Central memory CD4-positive, alpha-beta T cell (primary cell): ENCODE data around the gene CAMK2D.

Source experiments
- DNase-seq: peaks from one replicate; pipeline ENCODE4 v3.0.0; 2022

Gene CAMK2D

DNA sequence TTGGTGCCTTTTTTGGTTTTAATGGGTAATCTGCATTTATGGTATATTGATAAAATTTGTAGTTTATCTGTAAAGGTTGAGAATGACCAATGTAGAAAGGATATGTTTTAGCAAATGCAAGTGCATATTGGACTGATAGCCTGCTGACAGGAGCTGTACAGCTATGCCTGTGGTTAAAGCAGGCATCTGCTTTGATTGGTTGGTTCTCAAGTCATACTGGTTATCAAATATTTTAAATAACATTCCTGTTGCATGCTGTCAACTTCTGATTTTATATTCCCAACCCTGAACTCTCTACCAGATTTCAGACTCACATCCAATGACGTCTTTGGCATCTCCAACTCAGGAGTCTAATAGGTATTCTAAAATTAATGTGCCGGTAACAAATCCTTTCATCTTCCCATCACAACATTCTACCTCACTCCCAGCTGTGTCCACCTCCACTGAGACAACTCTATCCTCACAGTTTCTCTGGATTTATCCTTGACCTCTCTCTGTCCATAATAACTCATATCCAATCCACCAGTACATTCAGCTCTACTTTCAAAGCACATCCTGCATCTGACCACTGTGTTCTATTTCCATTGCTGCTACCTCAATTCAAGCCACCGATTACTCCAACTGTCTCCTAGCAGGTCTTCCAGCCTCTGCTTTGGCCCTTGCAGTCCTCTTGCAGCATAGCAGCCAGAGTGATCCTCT lies 125.7 kb downstream of the CAMK2D start:
- no peak for DNase-seq

DNA sequence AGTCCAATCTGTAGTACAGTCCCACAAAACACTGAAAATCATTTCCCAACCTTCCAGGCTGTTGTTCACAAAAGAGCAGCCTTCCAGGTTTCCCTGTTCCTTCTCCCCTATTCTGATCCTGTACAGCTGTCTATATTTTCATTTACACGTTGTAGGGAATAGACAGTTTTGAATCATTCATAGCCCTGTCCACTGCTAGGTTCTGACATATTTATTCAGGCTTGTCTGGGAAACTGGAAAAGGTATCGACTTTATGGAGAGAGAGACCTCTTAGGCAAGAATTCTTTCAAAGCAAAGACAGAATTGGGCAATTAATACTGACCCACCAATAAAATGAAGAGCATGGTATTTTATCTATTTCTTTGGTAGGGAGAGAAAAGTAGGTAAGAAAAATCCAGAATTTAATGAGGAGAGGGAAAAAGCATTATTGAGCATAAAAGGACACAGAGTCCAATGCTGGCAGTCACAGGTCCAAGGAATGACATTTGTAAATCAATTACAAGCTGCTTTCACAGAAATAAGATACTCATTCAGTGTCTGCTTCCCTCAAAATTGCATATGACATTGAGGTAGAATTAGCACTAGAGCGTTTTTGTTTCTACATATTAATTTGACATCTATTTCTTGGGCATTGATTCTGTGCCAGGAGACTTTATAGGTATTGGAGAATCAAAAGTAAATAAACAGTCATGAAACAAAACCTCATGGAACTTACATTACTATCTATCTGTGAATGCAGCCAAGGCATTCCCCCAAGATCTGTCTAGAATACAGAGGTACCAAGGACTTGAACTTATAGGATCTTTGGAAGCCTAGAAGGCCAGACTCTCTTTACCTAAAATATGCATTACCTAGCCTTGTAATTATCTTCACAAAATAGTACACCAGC lies 127.2 kb downstream of the CAMK2D start:
- DNase-seq = no peak

DNA sequence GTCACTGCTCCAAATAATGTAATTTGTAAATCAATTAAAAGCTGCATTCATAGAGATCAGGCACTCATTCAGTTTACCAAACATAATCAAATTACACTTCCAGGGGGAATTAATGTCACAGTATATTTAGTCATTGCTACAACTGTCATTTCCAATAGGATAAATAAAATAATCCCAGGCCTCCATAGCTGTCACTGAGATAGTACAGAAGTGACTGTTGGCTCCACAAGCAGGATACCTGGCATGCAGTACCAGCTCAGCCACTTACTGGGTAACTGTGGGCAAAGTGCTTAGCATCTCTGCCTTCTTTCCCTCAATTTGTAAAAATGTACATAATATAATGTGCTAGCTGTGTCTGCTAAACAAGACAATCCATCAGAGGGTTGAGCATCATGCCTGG lies 128.1 kb downstream of the CAMK2D start:
- DNase-seq = no peak

DNA sequence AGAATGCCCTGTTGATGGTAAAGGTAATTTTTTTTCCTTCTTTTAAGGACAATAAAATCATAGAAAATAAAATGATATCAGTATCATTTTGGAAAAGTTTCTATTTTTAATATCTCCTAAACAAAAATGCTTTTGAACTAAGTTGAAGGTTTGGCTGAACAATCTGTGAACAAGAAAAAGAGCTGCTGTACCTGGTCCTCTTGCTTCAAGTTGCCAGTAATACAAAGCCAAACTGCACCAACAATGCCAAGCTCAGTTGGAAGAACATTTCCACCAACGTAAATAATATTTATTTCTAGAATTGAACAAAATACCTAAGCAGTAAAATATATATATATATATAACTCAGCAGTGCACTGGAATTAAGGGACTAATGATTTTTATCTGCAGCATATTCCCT lies 132.8 kb downstream of the CAMK2D start:
- no peak for DNase-seq

DNA sequence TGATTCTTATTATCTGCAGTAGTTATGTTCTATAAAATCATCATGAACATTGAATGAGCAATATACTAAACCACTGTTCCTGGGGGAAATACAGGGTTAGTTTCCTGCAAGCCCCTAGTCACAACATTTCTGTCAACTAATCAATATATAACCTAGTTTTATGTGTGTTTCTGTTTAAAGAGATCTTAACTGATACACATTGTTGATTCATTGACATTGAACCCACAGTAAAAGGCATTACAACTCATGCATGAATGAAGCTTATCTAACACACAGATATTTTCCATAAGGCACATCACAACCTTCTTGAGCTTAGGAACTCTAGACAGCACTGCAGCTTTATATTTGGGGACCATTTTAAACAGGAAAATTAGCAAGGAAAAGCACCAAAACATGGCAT lies 134.2 kb downstream of the CAMK2D start:
- no peak for DNase-seq

DNA sequence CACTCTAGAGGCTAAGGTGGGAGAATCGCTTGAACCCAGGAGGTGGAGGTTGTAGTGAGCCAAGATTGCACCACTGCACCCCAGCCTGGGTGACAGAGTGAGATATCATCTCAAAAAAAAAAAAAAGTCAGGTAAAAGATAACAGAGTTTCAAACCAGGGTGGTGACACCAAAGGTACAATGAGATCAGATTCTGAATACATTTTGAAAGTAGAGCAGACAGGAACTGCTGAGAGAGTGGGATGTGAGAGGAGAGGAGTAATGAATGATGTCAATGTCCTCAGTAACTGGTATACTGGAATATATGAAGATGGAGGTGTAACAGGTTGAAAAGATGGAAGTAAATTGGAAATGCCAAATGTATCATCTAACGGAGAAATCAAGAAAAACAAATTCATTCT lies 135.6 kb downstream of the CAMK2D start:
- no peak for DNase-seq

DNA sequence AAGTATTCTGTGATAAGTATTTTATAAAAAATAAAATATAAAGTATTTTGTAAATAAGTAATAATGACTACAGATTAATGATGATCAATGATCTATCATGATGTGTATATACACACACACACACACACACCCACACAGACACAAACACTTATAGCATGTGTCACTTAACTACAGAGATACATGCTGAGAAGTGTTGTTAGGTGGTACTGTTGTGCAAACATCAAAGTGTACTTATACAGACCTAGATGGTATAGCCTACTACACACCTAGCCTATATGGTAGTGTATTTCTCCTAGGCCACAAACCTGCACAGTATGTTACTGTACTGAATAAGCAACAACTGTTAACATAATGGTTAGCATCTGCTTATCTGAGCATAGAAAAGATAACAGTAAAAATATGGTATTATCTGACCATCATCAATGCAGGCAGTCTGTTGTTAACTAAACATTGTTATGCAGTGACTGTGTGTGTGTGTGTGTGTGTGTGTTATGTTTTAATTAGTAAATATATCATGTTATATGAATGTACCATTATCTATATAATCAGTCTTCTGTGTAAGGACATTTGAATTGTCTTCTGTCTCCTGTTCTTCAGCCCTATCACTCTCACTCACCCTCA lies 138.2 kb downstream of the CAMK2D start:
- DNase-seq = no peak

DNA sequence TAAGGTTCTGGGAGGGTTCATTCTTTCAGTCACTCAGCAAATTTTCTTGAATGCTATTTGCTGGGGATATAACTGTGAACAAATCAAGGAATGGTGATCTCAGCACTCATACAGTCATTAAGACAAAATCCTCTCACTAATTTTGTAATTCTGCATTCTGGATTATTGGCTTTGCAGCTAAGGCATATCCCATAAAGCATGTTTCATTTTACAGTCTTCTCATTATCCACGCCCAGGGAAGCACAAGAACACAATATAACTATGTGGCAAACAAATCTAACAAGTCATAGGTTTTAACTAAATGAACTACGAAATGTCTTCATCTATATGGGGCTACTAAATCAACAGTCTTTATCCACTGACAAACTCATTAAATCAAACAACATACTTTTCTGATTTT lies 139.9 kb downstream of the CAMK2D start:
- DNase-seq = no peak

DNA sequence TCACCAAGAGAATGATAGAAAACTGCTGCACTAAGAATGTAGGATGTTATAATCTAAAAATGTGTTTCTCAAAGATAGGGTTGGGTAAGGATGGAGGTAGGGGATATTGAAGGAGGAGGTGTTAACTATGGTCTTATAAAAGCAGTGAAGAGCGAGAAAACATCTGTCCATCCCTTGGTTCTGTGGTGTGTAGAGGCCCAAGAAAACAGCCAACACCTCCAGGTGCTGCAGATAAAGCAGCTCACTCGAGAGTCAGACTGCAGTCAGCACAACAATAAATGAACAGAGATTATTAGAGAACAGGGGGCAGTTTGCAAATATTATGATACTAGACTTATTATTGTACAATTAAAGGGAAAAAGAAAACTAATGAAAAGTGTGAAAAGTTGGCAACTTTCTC lies 141.5 kb downstream of the CAMK2D start:
- DNase-seq = no peak

DNA sequence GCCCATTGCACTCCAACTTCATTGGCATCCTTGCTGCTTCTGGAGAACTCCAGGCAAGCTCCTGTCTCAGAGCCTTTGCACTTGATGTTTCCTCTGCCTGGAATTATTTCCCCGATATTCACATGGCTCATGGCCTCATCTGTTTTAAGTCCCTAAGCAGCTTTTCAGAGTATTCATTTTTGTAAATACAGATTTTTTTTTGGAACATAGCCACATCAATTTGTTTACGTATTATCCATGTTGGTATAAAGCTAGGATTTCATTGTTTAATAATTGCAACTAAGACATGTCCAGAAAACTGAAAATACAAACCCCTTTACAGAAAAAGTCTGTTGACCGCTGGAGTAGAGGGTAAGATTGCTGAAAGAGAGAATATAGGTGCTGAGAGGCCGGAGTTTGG lies 142.0 kb downstream of the CAMK2D start:
- DNase-seq = no peak

DNA sequence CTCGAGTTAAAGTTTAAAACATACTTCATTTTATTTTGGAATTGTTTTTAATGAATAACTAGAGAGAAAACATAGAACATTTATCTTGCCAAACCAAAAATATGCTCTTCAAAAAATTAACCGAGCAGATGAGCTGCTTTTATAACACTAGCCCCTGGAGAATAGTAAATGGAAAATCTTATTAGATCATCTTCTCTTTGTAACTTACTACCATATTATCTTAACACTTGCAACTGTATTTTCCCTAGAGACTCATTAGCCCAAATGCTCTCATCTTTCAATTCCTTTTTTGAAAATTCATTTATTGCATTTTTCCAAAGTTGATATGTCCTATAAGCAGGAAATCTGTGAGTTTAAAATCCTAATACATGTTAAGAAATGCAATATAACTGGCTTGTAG lies 143.3 kb downstream of the CAMK2D start:
- DNase-seq = no peak

DNA sequence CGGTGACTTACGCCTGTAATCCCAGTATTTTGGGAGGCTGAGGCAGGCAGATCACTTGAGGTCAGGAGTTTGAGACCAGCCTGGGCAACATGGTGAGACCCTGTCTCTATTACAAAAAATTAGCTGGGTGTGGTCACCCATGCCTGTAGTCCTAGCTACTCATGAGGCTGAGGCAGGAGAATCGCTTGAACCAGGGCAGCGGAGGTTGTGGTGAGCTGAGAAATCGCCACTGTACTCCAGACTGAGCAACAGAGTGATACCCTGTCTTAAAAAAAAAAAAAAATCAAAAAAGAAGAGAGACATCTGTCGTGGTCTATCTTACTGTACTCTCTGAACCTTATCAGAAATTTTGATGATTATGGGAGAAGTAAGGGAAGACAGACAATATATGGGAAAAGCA lies 144.3 kb downstream of the CAMK2D start:
- no peak for DNase-seq

DNA sequence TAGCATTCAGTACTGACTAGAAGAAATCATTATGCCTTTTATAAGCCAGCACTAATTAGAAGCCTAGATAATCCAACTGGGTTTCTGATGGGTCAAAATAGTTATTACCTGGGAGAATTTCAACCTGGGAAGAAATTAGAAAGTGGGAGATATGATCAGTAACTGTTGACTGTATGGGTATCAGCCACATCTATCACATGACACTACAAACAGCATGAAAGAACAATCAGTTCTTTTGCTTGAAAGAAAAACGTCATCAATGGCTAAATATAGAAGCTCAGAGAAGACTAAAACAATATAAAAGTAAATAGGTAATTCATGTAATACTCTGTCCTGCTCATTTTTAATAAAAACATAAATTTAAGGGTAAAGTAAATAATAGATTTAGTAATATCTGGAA lies 145.1 kb downstream of the CAMK2D start:
- peak; percentile 13 for DNase-seq

DNA sequence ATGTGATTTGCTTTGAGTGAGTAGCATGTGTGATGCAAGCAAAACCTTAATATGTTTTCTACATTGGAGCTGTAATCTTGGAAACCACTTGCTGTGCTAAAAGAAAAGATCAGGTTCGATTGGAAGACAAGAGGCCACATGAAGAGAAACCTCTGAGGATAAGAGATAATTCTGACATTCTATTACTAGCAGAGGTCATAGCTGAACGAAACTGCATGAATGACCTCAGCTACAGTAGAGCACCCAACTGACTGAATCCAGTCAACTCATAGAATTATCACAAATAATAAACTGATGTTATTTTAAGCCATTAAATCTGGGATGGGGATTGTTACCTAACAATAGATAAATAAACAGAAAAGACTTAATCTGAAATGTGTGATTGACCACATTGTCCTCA lies 147.1 kb downstream of the CAMK2D start:
- DNase-seq = no peak

DNA sequence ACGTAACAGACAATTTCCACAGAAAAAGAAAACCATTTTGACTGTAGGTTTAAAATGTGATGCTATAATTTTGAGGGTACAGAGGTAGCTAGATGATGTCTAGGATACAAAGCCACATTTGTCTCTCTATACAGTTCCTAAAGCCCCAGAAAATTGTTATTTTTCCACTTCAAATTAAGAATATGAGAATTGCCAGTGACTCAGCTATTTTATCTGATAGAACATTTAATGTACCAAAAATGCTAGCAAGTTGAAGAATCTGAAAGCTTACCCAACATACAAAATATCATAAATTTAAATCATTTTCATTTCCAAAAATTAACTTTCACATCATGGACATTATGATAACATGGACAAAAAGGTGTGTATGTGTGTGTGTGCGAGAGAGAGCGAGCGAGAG lies 148.0 kb downstream of the CAMK2D start:
- no peak for DNase-seq

DNA sequence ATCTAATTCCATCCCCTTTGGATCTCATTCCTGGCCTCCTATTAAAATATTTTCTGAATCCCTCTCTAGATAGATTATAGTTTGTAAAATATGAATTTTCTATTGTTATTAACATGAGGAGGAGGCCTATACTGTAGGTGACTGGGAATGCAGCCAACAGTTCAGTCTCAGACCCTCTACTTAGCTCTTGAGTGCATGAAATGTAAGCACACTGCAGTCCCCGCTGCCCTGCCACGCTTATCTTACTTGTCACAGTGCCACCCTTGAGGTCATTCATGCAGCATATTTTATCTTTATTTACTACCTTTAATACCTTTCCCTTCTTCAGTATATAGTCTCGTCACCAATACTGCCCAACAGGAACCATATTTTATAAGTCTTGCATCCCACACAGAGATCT lies 151.0 kb downstream of the CAMK2D start:
- no peak for DNase-seq

DNA sequence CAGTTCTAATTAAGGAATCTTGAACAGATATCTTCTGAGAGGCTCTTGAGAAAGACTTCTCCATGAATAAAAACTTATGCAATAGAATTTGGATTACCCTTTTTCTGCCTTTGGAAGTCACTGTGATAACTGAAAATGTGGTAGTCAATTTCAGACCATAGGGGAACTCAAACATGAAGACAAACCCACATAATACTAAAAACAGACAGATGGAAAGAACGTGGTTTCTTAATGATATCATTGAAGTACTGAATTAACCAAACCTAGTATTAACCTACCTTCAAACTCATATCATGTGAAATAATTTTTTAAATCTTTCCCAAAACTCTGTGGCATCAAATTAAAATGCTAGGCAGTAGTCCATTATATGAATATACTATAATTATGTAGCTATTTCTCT lies 153.5 kb downstream of the CAMK2D start:
- DNase-seq = no peak

DNA sequence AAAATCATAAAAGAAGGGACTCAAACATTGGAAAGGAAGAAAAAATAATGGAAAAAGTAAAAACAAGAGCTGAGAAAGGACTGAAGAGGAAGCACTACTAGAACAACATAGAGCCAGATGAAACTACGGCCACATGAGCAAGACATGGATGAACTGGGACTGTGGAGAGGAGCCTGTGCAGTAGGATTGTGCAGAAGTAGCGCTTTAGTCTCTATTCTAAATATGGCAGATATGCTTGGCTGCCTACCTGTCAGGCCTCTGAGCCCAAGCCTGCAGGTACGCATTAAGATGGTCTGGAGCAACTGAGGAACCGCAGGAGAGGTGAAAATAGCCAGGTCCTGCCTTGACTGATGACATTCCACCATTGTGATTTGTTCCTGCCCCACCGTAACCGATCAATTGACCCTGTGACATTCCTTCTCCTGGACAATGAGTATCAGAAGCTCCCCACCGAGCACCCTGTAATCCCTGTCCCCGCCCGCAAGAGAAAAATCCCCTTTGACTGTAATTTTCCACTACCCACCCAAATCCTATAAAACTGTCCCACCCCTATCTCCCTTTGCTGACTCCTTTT lies 154.3 kb downstream of the CAMK2D start:
- no peak for DNase-seq

DNA sequence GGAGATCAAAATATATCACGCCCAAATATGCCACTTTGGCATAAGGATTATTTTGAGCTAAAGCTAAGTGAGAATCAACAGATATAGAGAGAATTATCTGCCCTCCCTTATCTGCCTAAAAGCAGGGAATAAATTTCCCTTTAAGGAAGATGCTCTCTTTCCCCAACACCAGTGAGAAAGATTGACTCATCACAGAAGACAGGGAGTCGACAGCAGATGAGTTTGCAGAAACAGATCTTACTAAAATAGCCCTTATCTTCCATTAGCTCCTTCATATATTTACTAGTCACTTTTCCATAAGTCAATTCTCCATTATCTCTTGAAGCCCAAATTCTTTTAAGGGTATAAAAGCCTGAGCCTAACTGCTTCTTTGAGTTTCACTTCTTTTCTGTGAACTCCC lies 156.6 kb downstream of the CAMK2D start:
- no peak for DNase-seq

DNA sequence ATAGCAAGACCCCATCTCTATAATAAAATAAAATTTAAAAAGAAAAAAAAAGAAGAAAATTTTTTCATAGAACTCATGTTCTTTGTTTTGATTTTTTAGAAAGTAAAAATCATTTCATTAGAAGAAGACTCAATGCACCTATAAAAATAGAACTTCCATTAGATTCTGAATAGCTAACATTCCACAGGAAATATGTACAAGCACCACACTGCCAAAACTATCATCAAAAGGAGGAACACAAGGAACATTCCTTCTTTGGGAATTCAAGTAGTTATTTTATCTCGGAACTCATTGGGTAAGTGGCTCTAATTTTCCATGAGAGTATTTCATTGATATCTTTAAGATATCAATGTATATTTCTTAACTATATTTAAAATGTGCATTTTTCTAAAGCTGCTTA lies 157.6 kb downstream of the CAMK2D start:
- no peak for DNase-seq

DNA sequence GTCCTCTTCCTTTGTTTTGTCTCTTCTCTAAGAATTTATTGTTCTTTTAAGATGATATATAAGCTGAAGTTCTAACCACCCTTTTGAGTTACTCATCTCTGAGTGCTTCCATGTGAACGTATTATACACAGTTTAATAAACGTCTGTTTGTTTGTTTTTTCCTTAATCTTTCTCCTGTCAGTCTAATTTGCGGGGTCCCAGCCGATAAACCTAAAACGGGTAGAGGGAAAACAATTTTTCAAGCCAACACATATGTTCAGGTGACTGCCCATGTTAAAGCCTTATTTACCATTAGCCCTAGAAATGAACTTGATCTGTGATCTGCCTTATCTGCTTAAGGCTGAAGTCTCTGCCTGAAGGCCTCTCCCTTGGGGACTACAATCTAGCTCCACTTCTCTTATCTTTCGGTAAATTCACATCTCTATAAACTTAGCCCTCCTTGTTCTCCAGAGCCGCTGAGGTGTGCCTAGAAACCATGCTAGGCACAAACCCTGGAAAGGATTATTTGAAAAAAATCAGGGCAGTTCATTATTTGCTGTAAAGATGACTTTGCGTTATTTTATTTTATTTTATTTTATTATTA lies 158.8 kb downstream of the CAMK2D start:
- no peak for DNase-seq

DNA sequence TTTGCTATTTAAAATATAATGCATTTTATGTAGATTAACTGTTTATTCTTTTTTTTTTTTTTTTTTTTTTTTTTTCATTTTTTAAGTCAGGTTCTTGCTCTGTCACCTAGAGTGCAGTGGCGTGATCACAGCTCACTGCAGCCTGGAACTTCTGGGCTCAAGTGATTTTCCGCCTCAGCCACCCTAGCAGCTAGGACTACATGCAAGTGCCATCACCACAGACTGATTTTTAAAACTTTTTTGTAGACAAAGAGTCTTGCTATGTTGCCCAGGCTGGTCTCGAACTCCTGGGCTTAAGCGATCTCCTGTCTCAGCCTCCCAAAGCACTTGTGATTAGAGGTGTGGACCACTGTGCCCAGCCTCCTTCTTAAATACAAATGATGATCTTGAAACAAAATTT lies 159.9 kb downstream of the CAMK2D start:
- DNase-seq = no peak

DNA sequence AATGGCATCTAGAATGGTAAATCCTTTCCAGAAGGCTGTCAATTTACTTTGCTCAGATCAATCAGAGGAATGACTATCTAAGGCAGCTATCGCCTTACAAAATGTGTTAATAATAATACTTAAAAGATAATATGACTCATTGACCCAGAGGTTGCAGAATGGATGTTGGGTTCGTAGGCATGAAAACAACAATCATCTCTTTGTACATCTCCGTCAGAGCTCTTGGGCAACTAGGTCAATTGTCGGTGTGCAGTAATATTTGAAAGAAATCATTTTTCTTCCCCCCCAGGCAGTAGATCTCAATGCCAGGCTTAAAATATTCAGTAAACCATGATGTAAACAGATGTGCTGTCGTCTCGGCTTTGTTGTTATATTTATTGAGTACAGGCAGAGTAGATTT lies 165.1 kb downstream of the CAMK2D start:
- no peak for DNase-seq

DNA sequence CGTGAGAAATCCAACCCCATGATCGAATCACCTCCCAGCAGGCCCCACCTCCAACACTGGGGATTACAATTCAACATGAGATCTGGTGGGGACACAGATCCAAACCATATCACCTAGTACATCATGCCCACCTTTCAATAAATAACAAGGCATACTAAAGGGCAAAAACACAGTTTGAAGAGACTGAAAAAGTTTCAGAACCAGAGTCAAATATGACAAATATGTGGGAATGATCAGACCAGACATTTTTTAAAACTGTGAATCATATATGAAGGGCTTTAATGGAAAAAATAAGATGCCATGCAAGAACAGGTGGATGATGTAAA lies 167.3 kb downstream of the CAMK2D start:
- no peak for DNase-seq
